Testis (tissue), 3 donors: ENCODE results near the gene LRRC30. TPM values are rescaled to one million over a fixed set of nuclear protein-coding genes. Genes with fewer than 3 reads are reported as not detected.

Experiments used
- DNase-seq: peaks from one replicate; pipeline ENCODE4 v3.0.0-alpha.2; 2019
- H3K27ac ChIP-seq, 2 donors: fragments of 200-600 bp; sonication (generic); one replicate each; pipeline ENCODE4 v1.5.1; 2019
- H3K27me3 ChIP-seq: fragments of 200-600 bp; sonication (generic); one replicate; pipeline ENCODE4 v1.5.1; 2019
- H3K36me3 ChIP-seq: fragments of 200-600 bp; sonication (generic); one replicate; pipeline ENCODE4 v1.5.1; 2017; ENCODE audit warnings: low read depth; ENCODE audit errors: missing control alignments
- H3K4me1 ChIP-seq: fragments of 200-600 bp; sonication (generic); one replicate; pipeline ENCODE4 v1.5.1; 2019
- H3K4me3 ChIP-seq, 2 donors: fragments of 200-600 bp; sonication (generic); one replicate each; pipeline ENCODE4 v1.5.1; 2017 to 2019
- H3K9me3 ChIP-seq: fragments of 200-600 bp; sonication (generic); one replicate; pipeline ENCODE4 v1.5.1; 2017
- CTCF ChIP-seq, 3 experiments: fragments of 450-650 bp in 2 of 3; fragments of 200-600 bp in 1 of 3; sonication (generic) in 1 of 3; IDR thresholded peaks; one replicate each; pipeline ENCODE4 v1.5.1; 2016 to 2019; ENCODE audit warnings: antibody characterized with exemption in 3 of 3, mild to moderate bottlenecking in 2 of 3, moderate library complexity in 1 of 3
- POLR2A ChIP-seq: fragments of 450-650 bp; IDR thresholded peaks from one replicate; pipeline ENCODE4 v1.6.1; 2017; ENCODE audit warnings: antibody characterized with exemption, mild to moderate bottlenecking, moderate library complexity
- WGBS, 2 donors: methylation state at CpG; one replicate each; pipeline ENCODE4 v1.1.5; 2018; 5-methylcytosine and 5-hydroxymethylcytosine counted together
- intact Hi-C: fragments of 100-400 bp; cut with DNase I; formaldehyde crosslinking; loops from one replicate; pipeline ENCODE4 v1.15.1; 2023; ENCODE audit warnings: low total_unique reads
- polyA plus RNA-seq: library from polyadenylated mRNA; stranded (reverse); fragments of 350-450 nt; fragmentation: Illumina TruSeq; extraction: RNeasy Lipid Tissue Mini Kit (QIAGEN cat#74804); gene quantifications from one replicate; pipeline ENCODE4 v1.2.3, GENCODE V29; 2014; ENCODE audit warnings: low read depth, low replicate concordance; ENCODE audit not compliant: insufficient read depth
- total RNA-seq, 2 donors: library from RNA; depleted of rRNA; stranded (reverse); fragments of >200 nt; gene quantifications; one replicate each; pipeline ENCODE4 v1.2.3, GENCODE V29; 2016

LRRC30 gene
- total and polyA plus RNA-seq, 3 donors from 2014 or later = not detected

GRCh38 chr18:7207366-7207915 lies 23.4 kb upstream of the LRRC30 start:
- H3K36me3 ChIP-seq = no peaks in the 10 kb centered on the region
- TF ChIP-seq CTCF (IDR thresholded peaks at IDR 0.05) = no peak
- no peak for TF ChIP-seq POLR2A
- H3K4me3 ChIP-seq = no peak overlapping the region
- H3K27ac ChIP-seq = peak overlapping the region in 1 of 2 donors; percentile 29
- H3K9me3 ChIP-seq = no peaks in the 10 kb centered on the region
- DNase-seq = no peak
- intact Hi-C loops = no loop called here
- peaks cover 3% of the 10 kb centered on the region for H3K4me1 ChIP-seq
- no peaks in the 10 kb centered on the region for H3K27me3 ChIP-seq
- 40 to 53% methylated on average over 4 of the region's 4 CpGs for WGBS, 2 donors

GRCh38 chr18:7221424-7222155 lies 9.3 kb upstream of the LRRC30 start:
- H3K27me3 ChIP-seq = no peaks in the 10 kb centered on the region
- H3K4me1 ChIP-seq = no peaks in the 10 kb centered on the region
- DNase-seq = peak; percentile 76
- no peak overlapping the region for H3K27ac ChIP-seq
- no peaks in the 10 kb centered on the region for H3K9me3 ChIP-seq
- TF ChIP-seq CTCF (IDR thresholded peaks at IDR 0.05) = peak in 1 of 3 experiments; percentile 45
- TF ChIP-seq POLR2A = no peak
- WGBS, 2 donors = 53 to 73% methylated on average over 5 of the region's 5 CpGs
- intact Hi-C loops = no loop called here
- H3K4me3 ChIP-seq = no peak overlapping the region
- no peaks in the 10 kb centered on the region for H3K36me3 ChIP-seq

- intact Hi-C loops = no loop called here
- H3K4me1 ChIP-seq = no peaks in the 10 kb centered on the region
- TF ChIP-seq CTCF (IDR thresholded peaks at IDR 0.05) (no peak), POLR2A (no peak)
- H3K27ac ChIP-seq = no peak overlapping the region
- H3K4me3 ChIP-seq = no peak overlapping the region
- H3K9me3 ChIP-seq = no peaks in the 10 kb centered on the region
- no peaks in the 10 kb centered on the region for H3K36me3 ChIP-seq
- DNase-seq = no peak
- H3K27me3 ChIP-seq = no peaks in the 10 kb centered on the region
- 74 to 82% methylated on average over 3 of the region's 3 CpGs for WGBS, 2 donors
Measured at GRCh38 chr18:7224198-7224597, 6.7 kb upstream of the LRRC30 start.

GRCh38 chr18:7232218-7232617 lies 1.3 kb downstream of the LRRC30 start:
- TF ChIP-seq POLR2A (no peak), CTCF (IDR thresholded peaks at IDR 0.05) (no peak)
- no peaks in the 10 kb centered on the region for H3K9me3 ChIP-seq
- H3K27ac ChIP-seq = no peak overlapping the region
- H3K27me3 ChIP-seq = no peaks in the 10 kb centered on the region
- no peak overlapping the region for H3K4me3 ChIP-seq
- H3K36me3 ChIP-seq = no peaks in the 10 kb centered on the region
- H3K4me1 ChIP-seq = no peaks in the 10 kb centered on the region
- 95 to 97% methylated on average over 3 of the region's 3 CpGs for WGBS, 2 donors
- intact Hi-C loops = no loop called here
- DNase-seq = no peak
